Skeletal muscle satellite cell (primary cell): Measurements from ENCODE around the gene ZNF311.
"Not testable (repeated sequence)": the region's sequence is repeated elsewhere in the genome, so short reads cannot be mapped to it uniquely, and the experiment has no call there.

Source experiments
- H3K27me3 ChIP-seq: 2 replicates; pipeline ENCODE4 v1.7.0; 2013; ENCODE audit warnings: low read length; ENCODE audit not compliant: control insufficient read depth, insufficient read depth
- H3K36me3 ChIP-seq: 2 replicates; pipeline ENCODE4 v1.7.0; 2013; ENCODE audit warnings: mild to moderate bottlenecking, control low read depth, low read length; ENCODE audit not compliant: insufficient read depth
- H3K4me1 ChIP-seq: 2 replicates; pipeline ENCODE4 v1.7.0; 2013; ENCODE audit warnings: low read length; ENCODE audit not compliant: control insufficient read depth, insufficient read depth
- H3K4me2 ChIP-seq: 2 replicates; pipeline ENCODE4 v1.7.0; 2013; ENCODE audit warnings: mild to moderate bottlenecking, low read length
- H3K4me3 ChIP-seq: 2 replicates; pipeline ENCODE4 v1.7.0; 2013; ENCODE audit warnings: low read length
- H3K9ac ChIP-seq: 2 replicates; pipeline ENCODE4 v1.7.0; 2013; ENCODE audit warnings: mild to moderate bottlenecking, low read depth, low read length, moderate library complexity
- H3K9me3 ChIP-seq: replicated peaks from 2 replicates; pipeline ENCODE4 v1.7.0; 2013; ENCODE audit warnings: mild to moderate bottlenecking, control low read depth, low read length

ZNF311 gene

DNA sequence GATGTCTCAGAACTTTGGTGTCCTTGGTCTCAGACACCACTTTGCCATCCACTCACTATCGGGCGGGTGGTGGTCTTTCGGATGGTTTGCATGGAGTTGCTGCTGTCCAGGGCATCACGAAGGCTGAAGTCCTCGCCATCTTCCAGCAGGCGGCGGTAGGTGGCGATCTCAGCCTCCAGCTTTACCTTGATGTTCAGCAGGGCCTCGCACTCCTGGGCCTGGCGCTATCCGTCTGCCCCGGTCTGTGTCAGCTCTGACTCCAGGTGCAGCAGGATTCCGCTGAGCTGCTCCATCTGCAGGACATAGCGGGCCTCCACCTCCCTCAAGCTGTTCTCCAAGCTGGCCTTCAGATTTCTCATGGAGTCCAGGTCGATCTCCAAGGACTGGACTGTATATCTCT, 36.0 kb downstream of the ZNF311 start:
- H3K27me3 ChIP-seq: no peaks in the 10 kb centered on the region
- no peaks in the 10 kb centered on the region for H3K9me3 ChIP-seq
- H3K4me2 ChIP-seq: no peak overlapping the region
- no peaks in the 10 kb centered on the region for H3K4me1 ChIP-seq
- H3K9ac ChIP-seq: no peak overlapping the region
- no peak overlapping the region for H3K4me3 ChIP-seq
- no peaks in the 10 kb centered on the region for H3K36me3 ChIP-seq

- no peak overlapping the region for H3K9ac ChIP-seq
- H3K4me1 ChIP-seq: no peaks in the 10 kb centered on the region
- H3K36me3 ChIP-seq: no peaks in the 10 kb centered on the region
- H3K4me3 ChIP-seq: no peak overlapping the region
- no peak overlapping the region for H3K4me2 ChIP-seq
- H3K9me3 ChIP-seq: no peaks in the 10 kb centered on the region
- H3K27me3 ChIP-seq: no peaks in the 10 kb centered on the region
Observed at GRCh38 chr6:28968476-28968875, 36.6 kb downstream of the ZNF311 start.

DNA sequence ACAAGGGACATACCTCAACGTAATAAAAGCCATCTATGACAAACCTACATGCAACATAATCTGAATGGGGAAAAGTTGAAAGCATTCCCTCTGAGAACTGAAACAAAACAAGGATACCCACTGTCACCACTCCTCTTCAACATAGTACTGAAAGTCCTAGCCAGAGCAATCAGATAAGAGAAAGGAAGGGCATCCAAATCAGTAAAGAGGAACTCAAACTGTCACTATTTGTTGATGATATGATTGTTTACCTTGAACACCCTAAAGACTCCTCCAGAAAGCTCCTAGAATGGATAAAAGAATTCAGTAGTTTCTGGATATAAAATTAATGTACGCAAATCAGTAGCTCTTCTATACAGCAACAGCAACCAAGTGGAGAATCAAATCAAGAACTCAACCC, 39.4 kb downstream of the ZNF311 start:
- H3K9ac ChIP-seq: no peak overlapping the region
- H3K4me3 ChIP-seq: no peak overlapping the region
- no peaks in the 10 kb centered on the region for H3K4me1 ChIP-seq
- no peaks in the 10 kb centered on the region for H3K27me3 ChIP-seq
- no peaks in the 10 kb centered on the region for H3K9me3 ChIP-seq
- no peaks in the 10 kb centered on the region for H3K36me3 ChIP-seq
- no peak overlapping the region for H3K4me2 ChIP-seq

GRCh38 chr6:28960846-28961500, 44.1 kb downstream of the ZNF311 start:
- Histone ChIP-seq H3K36me3 (no peaks in the 10 kb centered on the region), H3K4me2 (no peak overlapping the region), H3K9ac (no peak overlapping the region), H3K4me1 (no peaks in the 10 kb centered on the region), H3K4me3 (no peak overlapping the region), H3K9me3 (no peaks in the 10 kb centered on the region), H3K27me3 (peaks cover 5% of the 10 kb centered on the region)

GRCh38 chr6:28958561-28959243, 46.4 kb downstream of the ZNF311 start:
- H3K36me3 ChIP-seq, H3K4me3 ChIP-seq, H3K4me1 ChIP-seq, H3K9me3 ChIP-seq, H3K4me2 ChIP-seq, H3K9ac ChIP-seq, H3K27me3 ChIP-seq: not testable (repeated sequence)

- H3K4me3 ChIP-seq, H3K9ac ChIP-seq, H3K27me3 ChIP-seq: not testable (repeated sequence)
Observed at GRCh38 chr6:28957795-28958314, 47.3 kb downstream of the ZNF311 start.

DNA sequence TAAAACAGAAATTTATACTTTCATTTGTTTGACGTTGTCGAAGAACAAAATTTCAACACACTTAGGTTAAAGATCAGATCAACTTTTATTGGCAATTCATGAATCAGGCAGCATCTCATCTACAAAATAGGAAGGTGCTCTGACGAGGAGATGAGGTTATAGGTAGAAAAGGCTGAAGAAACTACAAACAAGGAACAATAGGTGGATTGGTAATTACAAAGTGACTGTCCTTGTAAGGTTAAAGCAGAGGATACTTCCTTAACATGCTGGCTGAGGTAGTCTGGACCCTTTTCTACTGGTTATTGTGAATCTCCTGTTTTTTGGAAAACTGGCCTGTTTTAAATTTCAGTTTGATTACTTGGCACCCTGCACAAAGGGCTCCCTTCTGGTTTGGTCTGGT, 48.8 kb downstream of the ZNF311 start:
- Histone ChIP-seq H3K9ac (no peak overlapping the region), H3K4me1 (no peaks in the 10 kb centered on the region), H3K4me3 (no peak overlapping the region), H3K4me2 (no peak overlapping the region), H3K36me3 (no peaks in the 10 kb centered on the region), H3K27me3 (peaks cover 5% of the 10 kb centered on the region), H3K9me3 (no peaks in the 10 kb centered on the region)

More at GRCh38 chr6:28957795-28958314, 47.3 kb downstream of the ZNF311 start:
- H3K4me1 ChIP-seq, H3K9me3 ChIP-seq, H3K4me2 ChIP-seq, H3K36me3 ChIP-seq: not testable (repeated sequence)

DNA sequence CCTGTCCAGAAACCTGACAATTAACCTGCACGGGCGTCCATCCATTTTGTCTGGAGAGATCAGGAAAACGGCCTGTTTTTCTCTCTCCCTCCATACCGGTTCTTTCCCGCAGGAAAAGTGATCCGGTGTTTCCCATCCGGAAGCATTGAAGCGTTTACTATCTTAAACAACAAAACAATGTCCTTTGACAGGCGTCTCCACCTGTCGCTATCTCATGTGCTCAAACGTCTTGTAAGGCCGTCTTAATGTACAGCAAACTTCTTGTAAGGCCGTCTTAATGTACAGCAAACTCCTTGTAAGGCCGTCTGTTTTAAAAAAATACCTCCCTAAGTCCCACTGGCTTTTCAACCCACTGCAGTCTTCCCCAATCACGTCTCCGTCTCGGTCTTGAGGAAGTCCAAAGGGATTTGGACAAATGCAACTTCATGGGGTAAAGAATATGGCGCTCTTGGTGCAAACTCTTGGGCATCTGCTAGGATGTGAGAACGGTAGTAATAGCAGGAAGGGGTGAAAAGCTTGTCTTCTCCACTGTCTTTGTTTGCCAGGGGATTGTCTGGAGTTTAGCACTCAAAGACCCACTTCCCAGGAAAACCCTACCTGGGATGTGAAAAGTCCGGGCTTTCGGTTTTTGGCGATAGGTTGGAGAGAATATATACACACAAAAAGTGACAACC, 51.4 kb downstream of the ZNF311 start:
- Histone ChIP-seq H3K9ac (peak overlapping the region; percentile 35), H3K9me3 (no peaks in the 10 kb centered on the region), H3K27me3 (peaks cover 5% of the 10 kb centered on the region), H3K4me3 (peak overlapping the region; percentile 70), H3K4me2 (peak overlapping the region; percentile 91), H3K4me1 (no peaks in the 10 kb centered on the region), H3K36me3 (no peaks in the 10 kb centered on the region)

DNA sequence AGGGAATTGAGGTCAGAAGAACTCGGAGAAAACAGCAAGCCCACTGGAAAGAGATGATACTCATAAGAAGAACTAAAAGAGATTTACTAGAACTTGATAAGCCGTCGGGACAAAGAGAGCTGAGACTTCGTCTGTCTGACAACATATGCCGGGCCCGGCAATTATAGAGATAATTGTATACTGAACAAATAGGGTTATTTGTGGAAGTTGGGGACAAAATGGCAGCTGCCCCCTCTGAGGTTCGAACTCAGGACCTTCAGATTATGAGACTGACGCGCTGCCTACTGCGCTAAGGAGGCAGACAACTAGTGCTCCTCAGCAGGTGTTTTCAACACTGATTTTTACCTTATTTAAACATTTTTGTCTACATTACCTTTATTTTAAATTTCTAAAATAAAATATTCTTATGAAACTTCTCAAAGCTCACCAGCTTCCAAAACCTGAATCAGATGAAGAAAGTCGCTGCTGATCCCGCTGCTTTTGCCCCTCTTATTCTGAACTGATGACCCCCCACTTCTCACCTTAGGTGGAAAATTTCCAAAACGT, 52.0 kb downstream of the ZNF311 start:
- H3K27me3 ChIP-seq: peaks cover 5% of the 10 kb centered on the region
- peak overlapping the region; percentile 35 for H3K9ac ChIP-seq

DNA sequence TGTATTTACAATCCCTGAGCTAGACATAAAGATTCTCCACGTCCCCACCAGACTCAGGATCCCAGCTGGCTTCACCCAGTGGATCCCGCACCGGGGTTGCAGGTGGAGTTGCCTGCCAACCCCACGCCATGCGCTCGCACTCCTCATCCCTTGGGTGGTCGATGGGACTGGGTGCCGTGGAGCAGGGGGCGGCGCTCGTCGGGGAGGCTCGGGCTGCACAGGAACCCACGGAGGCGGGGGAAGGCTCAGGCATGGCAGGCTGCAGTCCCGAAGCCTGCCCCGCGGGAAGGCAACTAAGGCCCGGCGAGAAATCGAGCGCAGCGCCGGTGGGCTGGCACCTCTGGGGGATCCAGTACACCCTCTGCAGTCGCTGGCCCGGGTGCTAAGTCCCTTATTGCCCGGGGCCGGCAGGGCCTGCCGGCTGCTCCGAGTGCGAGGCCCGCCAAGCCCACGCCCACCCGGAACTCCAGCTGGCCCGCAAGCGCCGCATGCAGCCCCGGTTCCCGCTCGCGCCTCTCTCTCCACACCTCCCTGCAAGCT, 55.4 kb downstream of the ZNF311 start:
- not testable (repeated sequence) for H3K9ac ChIP-seq, H3K27me3 ChIP-seq, H3K4me1 ChIP-seq, H3K4me3 ChIP-seq, H3K4me2 ChIP-seq, H3K9me3 ChIP-seq, H3K36me3 ChIP-seq

More for the DNA sequence above, 52.0 kb downstream of the ZNF311 start:
- peak overlapping the region; percentile 91 for H3K4me2 ChIP-seq
- peak overlapping the region; percentile 70 for H3K4me3 ChIP-seq
- H3K36me3 ChIP-seq: no peaks in the 10 kb centered on the region
- no peaks in the 10 kb centered on the region for H3K9me3 ChIP-seq
- peaks cover under 1% of the 10 kb centered on the region for H3K4me1 ChIP-seq

GRCh38 chr6:28948782-28949486, 56.2 kb downstream of the ZNF311 start:
- H3K27me3 ChIP-seq: no peaks in the 10 kb centered on the region
- H3K9ac ChIP-seq: no peak overlapping the region
- H3K36me3 ChIP-seq: no peaks in the 10 kb centered on the region
- H3K4me3 ChIP-seq: no peak overlapping the region
- H3K9me3 ChIP-seq: no peaks in the 10 kb centered on the region
- H3K4me1 ChIP-seq: peaks cover 6% of the 10 kb centered on the region
- H3K4me2 ChIP-seq: no peak overlapping the region
